CD4-positive, alpha-beta memory T cell (primary cell): ENCODE data around the gene SATB2. TPM values are rescaled to one million over a fixed set of nuclear protein-coding genes. Genes with fewer than 3 reads are reported as not detected.

Experiments
- CTCF ChIA-PET: fragments of 350-600 bp; sonication (Branson Sonifier 250); formaldehyde crosslinking; loops from one replicate; lab custom pipeline; 2021; ENCODE audit warnings: inconsistent platforms; ENCODE audit not compliant: partially characterized antibody; lab: Charles Lee
- POLR2A ChIA-PET: fragments of 350-600 bp; sonication (Branson Sonifier 250); formaldehyde crosslinking; loops from one replicate; lab custom pipeline; 2021; ENCODE audit not compliant: partially characterized antibody; lab: Charles Lee
- DNase-seq, 5 donors: peaks; one replicate each; pipeline versions ENCODE4 v3.0.0 to v3.0.0-alpha.2; 2020 to 2022; ENCODE audit warnings: mixed read lengths in 1 of 5
- H3K27ac ChIP-seq: one replicate; pipeline ENCODE4 v1.7.0; 2013; ENCODE audit warnings: low read depth, low read length
- H3K27me3 ChIP-seq: 2 replicates; pipeline ENCODE4 v1.7.0; 2013; ENCODE audit warnings: mild to moderate bottlenecking, low read length, moderate library complexity; ENCODE audit not compliant: insufficient read depth
- H3K36me3 ChIP-seq: 2 replicates; pipeline ENCODE4 v1.7.0; 2013; ENCODE audit warnings: mild to moderate bottlenecking, low read length, moderate library complexity; ENCODE audit not compliant: insufficient read depth
- H3K4me1 ChIP-seq: 2 replicates; pipeline ENCODE4 v1.7.0; 2013; ENCODE audit warnings: mild to moderate bottlenecking, low read length, moderate library complexity; ENCODE audit not compliant: insufficient read depth
- H3K4me3 ChIP-seq, 2 donors: one replicate each; pipeline ENCODE4 v1.7.0; 2013; ENCODE audit warnings: low read length in 2 of 2, mild to moderate bottlenecking in 1 of 2
- H3K9me3 ChIP-seq, 2 donors: one replicate each; pipeline ENCODE4 v1.7.0; 2013; ENCODE audit warnings: low read length in 2 of 2, control low read depth in 1 of 2; ENCODE audit not compliant: control insufficient read depth in 1 of 2
- H3K27ac Mint-ChIP-seq, 7 donors: one replicate each; pipeline ENCODE4 v1.8.0; 2020 to 2021; ENCODE audit warnings: mixed read lengths in 7 of 7, mild to moderate bottlenecking in 6 of 7, inconsistent platforms in 3 of 7, moderate library complexity in 3 of 7
- H3K27me3 Mint-ChIP-seq, 2 donors: one replicate each; pipeline ENCODE4 v1.8.0; 2020 to 2021; ENCODE audit warnings: mixed read lengths in 2 of 2
- H3K36me3 Mint-ChIP-seq, 2 donors: one replicate each; pipeline ENCODE4 v1.8.0; 2020 to 2021; ENCODE audit warnings: mixed read lengths in 2 of 2, inconsistent platforms in 1 of 2, mild to moderate bottlenecking in 1 of 2
- H3K4me1 Mint-ChIP-seq, 4 donors: one replicate each; pipeline ENCODE4 v1.8.0; 2020 to 2021; ENCODE audit warnings: mixed read lengths in 4 of 4, mild to moderate bottlenecking in 1 of 4
- H3K4me3 Mint-ChIP-seq, 8 donors: one replicate each; pipeline ENCODE4 v1.8.0; 2020 to 2021; ENCODE audit warnings: mixed read lengths in 8 of 8, mild to moderate bottlenecking in 7 of 8, moderate library complexity in 6 of 8, inconsistent platforms in 3 of 8
- H3K9me3 Mint-ChIP-seq, 8 donors: one replicate each; pipeline ENCODE4 v1.8.0; 2020 to 2021; ENCODE audit warnings: mixed read lengths in 8 of 8, mild to moderate bottlenecking in 5 of 8, inconsistent platforms in 3 of 8, moderate library complexity in 1 of 8
- intact Hi-C: fragments of 100-400 bp; cut with micrococcal nuclease; formaldehyde crosslinking; loops from one replicate; pipeline ENCODE4 v1.15.1; 2023
- polyA plus RNA-seq, 2 donors: library from polyadenylated mRNA; unstranded; fragments of 300-500 nt; fragmentation: Illumina TruSeq; gene quantifications; one replicate each; pipeline ENCODE4 v1.2.3, GENCODE V29; 2021
- total RNA-seq, 2 experiments: library from RNA; stranded (reverse); gene quantifications; one replicate each; pipeline ENCODE4 v1.2.3, GENCODE V29; 2021

SATB2 gene
- total and polyA plus RNA-seq, 4 experiments from 2014 or later = 0.06 TPM; not detected in 3

DNA sequence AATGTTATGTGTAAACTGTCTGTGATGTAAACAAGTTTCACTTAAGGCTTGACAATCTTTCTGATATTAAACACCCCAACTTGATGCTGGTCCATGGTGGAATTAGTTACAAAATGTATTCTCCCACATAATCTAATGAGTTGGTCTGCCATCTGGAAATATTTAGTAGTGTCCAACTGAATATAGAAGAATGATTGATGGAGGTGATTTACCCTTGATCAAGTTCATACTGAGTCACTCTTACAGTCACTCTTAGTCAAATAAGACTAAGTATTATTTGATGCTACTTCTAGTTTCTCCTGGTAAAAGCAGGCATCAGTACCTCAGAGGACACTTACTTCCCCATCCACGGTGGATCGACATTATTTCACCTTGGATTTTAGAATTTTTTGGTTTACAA, 198.1 kb downstream of the SATB2 start:
- ChIA-PET POLR2A (no interaction called here), CTCF (no interaction called here)
- H3K4me3 ChIP-seq = no peak overlapping the region
- H3K27me3 ChIP-seq = no peaks in the 10 kb centered on the region
- Mint-ChIP-seq H3K4me3 (no peak overlapping the region), H3K4me1 (no peaks in the 10 kb centered on the region), H3K27me3 (no peaks in the 10 kb centered on the region), H3K9me3 (peaks cover 15 to 42% (median 30%) of the 10 kb centered on the region in 8 donors), H3K27ac (no peak overlapping the region), H3K36me3 (peaks cover 4% of the 10 kb centered on the region in 2 donors)
- no peak overlapping the region for H3K27ac ChIP-seq
- DNase-seq = no peak
- intact Hi-C loops = no loop called here
- no peaks in the 10 kb centered on the region for H3K4me1 ChIP-seq
- no peaks in the 10 kb centered on the region for H3K9me3 ChIP-seq
- H3K36me3 ChIP-seq = no peaks in the 10 kb centered on the region

DNA sequence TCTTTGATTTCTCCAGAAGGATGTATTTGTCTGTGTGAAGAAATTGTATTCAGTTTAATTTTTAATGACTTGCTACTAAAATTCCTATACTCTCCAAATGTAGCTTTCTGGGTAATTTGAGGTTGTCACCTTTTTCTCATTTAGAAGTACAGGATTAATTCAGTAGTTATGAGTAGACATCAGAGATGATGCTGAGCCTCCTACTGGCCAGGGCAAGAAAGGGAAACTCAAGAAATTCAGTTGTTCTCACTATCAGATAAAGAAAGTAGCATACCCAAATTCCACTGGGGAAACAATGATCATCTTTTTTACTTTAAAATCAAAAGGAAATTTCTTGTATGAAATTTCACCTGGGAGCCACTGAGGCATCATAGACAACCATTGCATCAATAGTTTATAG, 199.4 kb downstream of the SATB2 start:
- Histone ChIP-seq H3K9me3 (no peaks in the 10 kb centered on the region), H3K27ac (no peak overlapping the region), H3K27me3 (no peaks in the 10 kb centered on the region), H3K4me3 (no peak overlapping the region), H3K4me1 (no peaks in the 10 kb centered on the region), H3K36me3 (no peaks in the 10 kb centered on the region)
- Mint-ChIP-seq H3K27me3 (no peaks in the 10 kb centered on the region), H3K9me3 (peaks cover 9 to 29% (median 21%) of the 10 kb centered on the region in 8 donors), H3K4me1 (no peaks in the 10 kb centered on the region), H3K36me3 (peaks cover 4% of the 10 kb centered on the region in 2 donors), H3K4me3 (no peak overlapping the region), H3K27ac (no peak overlapping the region)
- ChIA-PET CTCF (no interaction called here), POLR2A (no interaction called here)
- intact Hi-C loops = no loop called here
- no peak for DNase-seq

DNA sequence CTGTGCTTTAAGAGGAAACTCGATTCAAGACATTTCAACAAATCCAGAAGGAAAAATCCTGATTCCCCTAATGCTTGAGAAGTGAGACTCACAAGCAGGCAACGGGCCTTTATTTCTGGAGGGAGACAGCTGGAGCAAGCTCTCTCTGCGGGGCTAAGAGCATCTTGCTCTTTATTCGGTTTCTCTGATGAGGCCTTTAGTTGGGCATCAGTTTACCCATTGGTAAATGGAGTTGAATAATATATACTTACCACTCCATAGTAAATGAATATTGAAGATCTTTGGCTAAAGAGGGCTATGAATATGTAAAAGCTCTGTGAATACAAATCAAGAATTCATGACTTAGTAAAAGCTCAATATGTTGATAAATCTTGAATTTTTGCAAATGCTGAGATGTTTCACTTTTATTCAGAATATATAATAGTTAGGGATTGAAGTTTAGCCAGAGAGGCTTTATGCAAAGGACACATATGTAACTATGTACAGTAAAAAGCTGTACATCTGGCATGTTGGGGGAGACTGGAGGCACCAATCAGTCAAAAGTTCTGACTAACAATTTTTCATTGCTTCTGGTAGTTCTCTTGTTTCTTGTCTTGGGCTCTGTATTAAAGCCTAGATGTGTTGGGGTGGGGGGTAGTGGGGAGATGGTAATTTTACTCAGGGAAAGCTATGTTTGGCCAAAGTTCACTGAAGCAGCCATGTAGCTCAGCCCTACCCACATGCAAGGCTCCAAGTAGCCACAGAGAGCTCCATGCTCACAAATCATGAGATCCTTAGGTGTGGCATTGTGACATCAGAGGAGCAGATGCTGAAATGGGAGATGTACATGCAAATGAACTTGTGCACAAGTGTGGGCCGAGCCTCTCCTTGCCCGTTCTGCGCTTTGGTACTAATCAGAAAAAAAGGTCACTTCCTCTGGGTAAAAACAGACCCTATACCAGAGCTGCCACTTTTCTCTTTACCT, 200.2 kb downstream of the SATB2 start:
- Mint-ChIP-seq H3K9me3 (peaks cover 9 to 21% (median 16%) of the 10 kb centered on the region in 8 donors), H3K36me3 (peaks cover 4% of the 10 kb centered on the region in 2 donors), H3K4me1 (no peaks in the 10 kb centered on the region), H3K27me3 (no peaks in the 10 kb centered on the region), H3K4me3 (no peak overlapping the region), H3K27ac (no peak overlapping the region)
- DNase-seq = no peak
- ChIA-PET POLR2A (no interaction called here), CTCF (no interaction called here)
- Histone ChIP-seq H3K4me1 (no peaks in the 10 kb centered on the region), H3K9me3 (no peaks in the 10 kb centered on the region), H3K4me3 (no peak overlapping the region), H3K27me3 (no peaks in the 10 kb centered on the region), H3K36me3 (no peaks in the 10 kb centered on the region), H3K27ac (no peak overlapping the region)
- intact Hi-C loops = no loop called here

DNA sequence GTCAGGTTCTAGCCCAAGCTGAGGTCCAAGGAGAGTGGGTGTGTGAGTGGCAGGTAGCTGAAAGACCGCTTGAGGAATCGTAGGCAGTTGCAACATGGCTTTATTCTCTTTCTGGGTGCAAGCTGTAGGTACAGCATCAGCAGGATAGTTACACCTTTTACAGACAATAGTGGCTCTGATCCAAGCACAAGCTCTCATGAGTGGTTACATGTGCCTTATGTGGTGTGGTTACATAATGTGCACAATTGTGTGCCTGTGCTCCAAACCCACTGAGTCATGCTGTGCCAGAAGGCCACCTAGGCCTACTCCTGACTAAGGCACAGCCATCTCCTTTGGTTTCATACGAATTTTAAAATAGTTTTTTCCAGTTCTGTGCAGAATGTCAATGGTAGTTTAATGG, 227.6 kb downstream of the SATB2 start:
- Mint-ChIP-seq H3K9me3 (peaks cover 0 to 6% (median 0%) of the 10 kb centered on the region in 8 donors), H3K27me3 (no peaks in the 10 kb centered on the region), H3K4me3 (no peak overlapping the region), H3K27ac (no peak overlapping the region), H3K36me3 (no peaks in the 10 kb centered on the region), H3K4me1 (no peaks in the 10 kb centered on the region)
- POLR2A ChIA-PET = no interaction called here
- intact Hi-C loops = no loop called here
- CTCF ChIA-PET = no interaction called here
- no peak for DNase-seq
- no peaks in the 10 kb centered on the region for H3K36me3 ChIP-seq
- no peaks in the 10 kb centered on the region for H3K9me3 ChIP-seq
- H3K27me3 ChIP-seq = no peaks in the 10 kb centered on the region
- no peaks in the 10 kb centered on the region for H3K4me1 ChIP-seq
- H3K4me3 ChIP-seq = no peak overlapping the region
- no peak overlapping the region for H3K27ac ChIP-seq

DNA sequence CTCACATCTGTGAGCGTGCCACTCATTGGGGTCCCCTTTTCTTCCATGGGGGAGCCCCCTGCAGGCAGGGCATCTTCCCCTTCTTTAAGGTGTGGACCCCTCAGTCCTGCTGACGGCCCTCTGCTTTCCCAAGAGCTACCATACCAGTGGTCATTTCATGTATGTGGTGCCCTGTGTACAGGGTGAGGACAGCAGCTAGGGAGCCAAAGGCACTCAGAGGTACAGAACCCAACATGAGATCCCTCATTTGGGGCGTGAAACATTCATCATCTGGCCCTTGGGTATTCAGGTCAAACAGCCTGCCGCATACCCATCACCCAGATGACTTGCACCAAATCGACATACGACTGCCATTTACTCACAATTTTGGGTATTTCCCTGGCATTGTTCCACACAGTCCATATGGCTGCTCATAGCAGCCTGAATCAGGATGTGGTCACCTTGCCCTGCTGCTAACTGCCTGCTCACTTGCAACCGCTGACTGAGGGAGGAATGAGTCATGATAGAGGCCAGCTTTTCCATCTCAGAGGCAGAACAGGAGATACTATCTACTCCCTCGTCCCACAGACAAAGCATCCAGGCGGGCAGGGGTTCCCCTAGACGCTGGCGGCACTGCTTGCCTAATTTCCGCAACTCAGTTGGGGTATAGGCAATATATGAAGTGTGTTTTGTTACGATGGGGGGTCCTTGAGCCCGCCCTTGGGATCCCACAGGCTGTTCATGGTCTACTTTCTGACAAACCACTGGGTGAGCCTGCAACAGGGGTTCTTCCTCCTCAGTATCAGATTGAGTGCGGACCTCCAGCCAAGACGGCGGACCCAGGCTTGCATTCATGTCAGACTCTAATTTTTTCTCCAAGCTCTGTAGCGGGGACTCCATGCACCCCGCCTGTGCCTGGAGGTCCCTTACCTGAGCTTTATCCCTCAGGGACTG, 228.6 kb downstream of the SATB2 start:
- ChIA-PET POLR2A (no interaction called here), CTCF (no interaction called here)
- H3K9me3 Mint-ChIP-seq = peaks cover 0 to 6% (median 0%) of the 10 kb centered on the region in 8 donors
- intact Hi-C loops = no loop called here
- H3K4me1 Mint-ChIP-seq = no peaks in the 10 kb centered on the region
- no peaks in the 10 kb centered on the region for H3K36me3 ChIP-seq
- no peak overlapping the region for H3K27ac Mint-ChIP-seq
- H3K4me3 ChIP-seq = no peak overlapping the region
- no peaks in the 10 kb centered on the region for H3K27me3 ChIP-seq
- H3K27ac ChIP-seq = no peak overlapping the region
- H3K4me1 ChIP-seq = no peaks in the 10 kb centered on the region
- H3K27me3 Mint-ChIP-seq = no peaks in the 10 kb centered on the region
- H3K4me3 Mint-ChIP-seq = no peak overlapping the region
- H3K9me3 ChIP-seq = no peaks in the 10 kb centered on the region
- no peaks in the 10 kb centered on the region for H3K36me3 Mint-ChIP-seq
- peak in 3 of 5 donors; percentile 1 to 48 (median 4) for DNase-seq

DNA sequence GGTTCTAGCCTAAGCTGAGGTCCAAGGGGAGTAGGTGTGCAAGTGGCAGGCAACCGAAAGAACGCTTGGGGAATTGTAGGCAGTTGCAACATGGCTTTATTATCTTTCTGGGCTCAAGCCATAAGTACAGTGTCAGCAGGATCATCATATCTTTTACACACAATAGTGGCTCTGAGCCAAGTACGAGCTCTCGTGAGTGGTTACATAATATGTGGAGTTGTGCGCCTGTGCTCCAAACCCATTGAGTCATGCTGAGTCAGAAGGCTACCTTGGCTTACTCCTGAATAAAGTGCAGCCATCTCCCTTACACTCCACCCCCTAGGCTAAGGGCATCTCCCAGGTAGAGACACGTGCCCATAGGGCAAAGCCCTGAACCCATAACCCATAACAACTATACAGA, 233.9 kb downstream of the SATB2 start:
- peaks cover 0 to 5% (median 1%) of the 10 kb centered on the region in 8 donors for H3K9me3 Mint-ChIP-seq
- H3K36me3 ChIP-seq = no peaks in the 10 kb centered on the region
- H3K4me1 Mint-ChIP-seq = no peaks in the 10 kb centered on the region
- H3K4me1 ChIP-seq = no peaks in the 10 kb centered on the region
- H3K36me3 Mint-ChIP-seq = no peaks in the 10 kb centered on the region
- H3K27me3 ChIP-seq = no peaks in the 10 kb centered on the region
- no peak overlapping the region for H3K4me3 Mint-ChIP-seq
- no peak overlapping the region for H3K27ac Mint-ChIP-seq
- H3K27me3 Mint-ChIP-seq = peaks cover 0 to 1% of the 10 kb centered on the region in 2 donors
- no peaks in the 10 kb centered on the region for H3K9me3 ChIP-seq
- H3K27ac ChIP-seq = no peak overlapping the region
- DNase-seq = no peak
- ChIA-PET POLR2A (no interaction called here), CTCF (no interaction called here)
- intact Hi-C loops = no loop called here
- no peak overlapping the region for H3K4me3 ChIP-seq

DNA sequence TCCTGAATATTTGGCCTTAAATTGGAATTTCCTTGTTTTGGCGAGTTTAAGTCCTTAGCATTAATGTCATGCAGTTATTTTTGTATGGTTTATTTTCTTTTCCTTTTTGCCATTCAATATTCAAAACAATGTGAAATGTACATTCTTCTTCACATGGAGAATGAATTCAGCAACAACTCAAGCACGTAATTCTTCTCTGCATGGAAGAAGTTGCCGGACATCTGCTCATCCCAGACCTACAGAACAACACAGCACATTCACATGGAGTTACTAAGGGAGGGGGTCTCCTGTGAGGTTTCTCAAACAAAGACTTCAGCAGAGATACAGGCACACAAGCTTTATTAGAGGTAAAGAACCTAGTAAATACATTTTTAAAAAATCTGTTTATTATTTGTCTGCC, 236.8 kb downstream of the SATB2 start:
- no peaks in the 10 kb centered on the region for H3K4me1 ChIP-seq
- H3K27ac ChIP-seq = no peak overlapping the region
- H3K4me1 Mint-ChIP-seq = no peaks in the 10 kb centered on the region
- H3K9me3 ChIP-seq = no peaks in the 10 kb centered on the region
- peaks cover 0 to 1% of the 10 kb centered on the region in 2 donors for H3K27me3 Mint-ChIP-seq
- H3K4me3 Mint-ChIP-seq = no peak overlapping the region
- H3K4me3 ChIP-seq = no peak overlapping the region
- ChIA-PET CTCF (no interaction called here), POLR2A (no interaction called here)
- H3K9me3 Mint-ChIP-seq = peaks cover 0 to 6% (median 0%) of the 10 kb centered on the region in 8 donors
- no peak overlapping the region for H3K27ac Mint-ChIP-seq
- H3K27me3 ChIP-seq = no peaks in the 10 kb centered on the region
- no peak for DNase-seq
- intact Hi-C loops = no loop called here
- H3K36me3 Mint-ChIP-seq = no peaks in the 10 kb centered on the region
- H3K36me3 ChIP-seq = no peaks in the 10 kb centered on the region
